GM23338 (cell line): ENCODE measurements around the gene MRO. TPM values are rescaled to one million over a fixed set of nuclear protein-coding genes. Genes with fewer than 3 reads are reported as not detected.
"Not testable (repeated sequence)": the region's sequence is repeated elsewhere in the genome, so short reads cannot be mapped to it uniquely, and the experiment has no call there.

ENCODE experiments used
- ATAC-seq: fragments of 200-7000 bp; cut with Tn5 transposase; 3 replicates; pipeline ENCODE4 v1.9.1; 2020
- DNase-seq: peaks from one replicate; pipeline ENCODE4 v3.0.0-alpha.2; 2015; ENCODE audit warnings: low spot score
- H2AFZ ChIP-seq: fragments of 200-600 bp; sonication (generic); 2 replicates; pipeline ENCODE4 v1.8.0; 2016; ENCODE audit warnings: antibody characterized with exemption, mild to moderate bottlenecking, moderate library complexity
- H3F3A ChIP-seq: fragments of 200-600 bp; sonication (generic); replicated peaks from 2 replicates; pipeline ENCODE4 v1.8.0; 2017; ENCODE audit warnings: antibody characterized with exemption, mixed run types, low read depth
- H3K27ac ChIP-seq: fragments of 200-600 bp; sonication (generic); 2 replicates; pipeline ENCODE4 v1.6.1; 2016; ENCODE audit warnings: low read depth
- H3K27me3 ChIP-seq: fragments of 200-600 bp; sonication (generic); 2 replicates; pipeline ENCODE4 v1.8.0; 2016; ENCODE audit warnings: mild to moderate bottlenecking, mixed run types, moderate library complexity; ENCODE audit not compliant: insufficient read depth
- H3K36me3 ChIP-seq: fragments of 200-600 bp; sonication (generic); 2 replicates; pipeline ENCODE4 v1.8.0; 2016; ENCODE audit warnings: mild to moderate bottlenecking; ENCODE audit not compliant: insufficient read depth
- H3K4me1 ChIP-seq: fragments of 200-600 bp; sonication (generic); 2 replicates; pipeline ENCODE4 v1.8.0; 2016; ENCODE audit warnings: mild to moderate bottlenecking, moderate library complexity; ENCODE audit not compliant: insufficient read depth
- H3K4me2 ChIP-seq: fragments of 200-600 bp; sonication (generic); 2 replicates; pipeline ENCODE4 v1.7.1; 2017; ENCODE audit warnings: mixed run types
- H3K4me3 ChIP-seq: fragments of 200-600 bp; sonication (generic); 2 replicates; pipeline ENCODE4 v1.6.1; 2016; ENCODE audit warnings: mixed run types
- H3K79me2 ChIP-seq: fragments of 200-600 bp; sonication (generic); replicated peaks from 2 replicates; pipeline ENCODE4 v1.8.0; 2017; ENCODE audit warnings: mild to moderate bottlenecking; ENCODE audit not compliant: insufficient read depth
- H3K9me2 ChIP-seq: fragments of 200-600 bp; sonication (generic); 2 replicates; pipeline ENCODE4 v1.8.0; 2017; ENCODE audit not compliant: insufficient read depth
- H4K20me1 ChIP-seq: fragments of 200-600 bp; sonication (generic); replicated peaks from 2 replicates; pipeline ENCODE4 v1.8.0; 2017; ENCODE audit warnings: mild to moderate bottlenecking; ENCODE audit not compliant: insufficient read depth
- H3K27ac Mint-ChIP-seq: 2 replicates; pipeline ENCODE4 v1.8.0; 2020; ENCODE audit warnings: inconsistent platforms, mild to moderate bottlenecking, moderate library complexity, mixed read lengths
- H3K27me3 Mint-ChIP-seq: 3 replicates; pipeline ENCODE4 v1.8.0; 2022; ENCODE audit warnings: low read depth, mild to moderate bottlenecking, moderate library complexity, mixed read lengths, inconsistent platforms; ENCODE audit not compliant: insufficient read depth, poor library complexity
- H3K36me3 Mint-ChIP-seq: 3 replicates; pipeline ENCODE4 v1.8.0; 2021; ENCODE audit warnings: low read depth, mild to moderate bottlenecking, inconsistent platforms, moderate library complexity, mixed read lengths
- H3K4me1 Mint-ChIP-seq: 3 replicates; pipeline ENCODE4 v1.8.0; 2020; ENCODE audit warnings: mild to moderate bottlenecking, inconsistent platforms, mixed read lengths
- H3K4me3 Mint-ChIP-seq: 3 replicates; pipeline ENCODE4 v1.8.0; 2021; ENCODE audit warnings: moderate library complexity, mild to moderate bottlenecking, inconsistent platforms, mixed read lengths
- H3K9me3 Mint-ChIP-seq: 3 replicates; pipeline ENCODE4 v1.8.0; 2020; ENCODE audit warnings: moderate library complexity, mild to moderate bottlenecking, inconsistent platforms, mixed read lengths
- EZH2 ChIP-seq: fragments of 200-600 bp; sonication (generic); IDR thresholded peaks from one replicate; pipeline ENCODE4 v1.8.0; 2017; ENCODE audit warnings: antibody characterized with exemption, mild to moderate bottlenecking, low read depth; ENCODE audit not compliant: unreplicated experiment
- EZH2phosphoT487 ChIP-seq: fragments of 200-600 bp; sonication (generic); IDR thresholded peaks from one replicate; pipeline ENCODE4 v1.8.1; 2018; ENCODE audit warnings: antibody characterized with exemption; ENCODE audit not compliant: unreplicated experiment
- JUNB ChIP-seq: IDR thresholded peaks from one replicate; pipeline ENCODE4 v1.6.1; 2016; ENCODE audit warnings: antibody characterized with exemption; ENCODE audit not compliant: unreplicated experiment
- NANOG ChIP-seq: IDR thresholded peaks from 2 replicates; pipeline ENCODE4 v1.6.1; 2016; ENCODE audit warnings: antibody characterized with exemption, borderline replicate concordance
- REST ChIP-seq: IDR thresholded peaks from one replicate; pipeline ENCODE4 v1.6.1; 2018; ENCODE audit warnings: antibody characterized with exemption; ENCODE audit not compliant: unreplicated experiment
- STAT1 ChIP-seq: IDR thresholded peaks from one replicate; pipeline ENCODE4 v1.6.1; 2016; ENCODE audit warnings: antibody characterized with exemption; ENCODE audit not compliant: unreplicated experiment
- ZNF331 ChIP-seq: fragments of 250-450 bp; sonication (Bioruptor Pico); IDR thresholded peaks from 2 replicates; pipeline ENCODE4 v1.5.0; 2020; ENCODE audit warnings: low read depth, mild to moderate bottlenecking, moderate library complexity
- polyA plus RNA-seq: library from polyadenylated mRNA; unstranded; fragments of >200 nt; fragmentation: Nextera tagmentation; extraction: Ambion mirVana; gene quantifications from 2 replicates; pipeline ENCODE4 v1.2.1, GENCODE V29; 2016
- total RNA-seq: library from RNA; depleted of rRNA; stranded (reverse); fragments of >200 nt; shearing (Covaris generic); gene quantifications from 2 replicates; pipeline ENCODE4 v1.2.3, GENCODE V29; 2014
- TF ChIP-seq, protein P1 (sequence below): IDR thresholded peaks from 2 replicates; pipeline ENCODE4 v1.6.1; 2016; ENCODE audit warnings: antibody characterized with exemption

The MRO gene
- total and polyA plus RNA-seq, 2 experiments from 2014 or later = 0.78 to 0.80 TPM

DNA sequence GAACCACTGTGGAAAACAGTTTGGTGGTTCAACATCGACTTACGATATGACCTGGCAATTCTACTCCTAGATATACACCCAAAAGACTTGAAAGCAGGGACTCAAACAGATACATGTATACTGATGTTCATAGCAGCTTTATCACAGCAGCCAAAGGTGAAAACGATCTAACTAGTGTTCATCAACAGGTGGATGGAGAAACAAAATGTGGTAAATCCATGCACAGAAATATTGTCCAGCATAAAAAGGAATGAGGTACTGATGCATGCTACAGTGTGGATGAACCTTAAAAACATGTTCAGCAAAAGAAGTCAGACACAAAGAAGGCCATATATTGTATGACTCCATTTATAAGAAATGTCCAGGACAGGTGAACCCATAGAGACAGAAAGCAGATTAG is 36.3 kb downstream of the MRO start (continued):
- TF ChIP-seq REST = no peak

- not testable (repeated sequence) for H3K27me3 Mint-ChIP-seq, H4K20me1 ChIP-seq, H3K4me3 ChIP-seq, H3K4me1 Mint-ChIP-seq, ATAC-seq, H3K27ac Mint-ChIP-seq, H3K4me1 ChIP-seq, H3K9me2 ChIP-seq, H3K79me2 ChIP-seq, H3K27me3 ChIP-seq, H3K9me3 Mint-ChIP-seq, H3K36me3 Mint-ChIP-seq, DNase-seq, H3K4me3 Mint-ChIP-seq, H3K36me3 ChIP-seq, H3F3A ChIP-seq, H3K4me2 ChIP-seq, H3K27ac ChIP-seq
- 0 out of 2 replicates have a peak overlapping the region, but pooled peaks have one; percentile 69 for H2AFZ ChIP-seq
These were observed 40.8 kb downstream of the MRO start for GRCh38 chr18:50779021-50779420.

- no peaks in the 10 kb centered on the region for H3K9me3 Mint-ChIP-seq
- Histone ChIP-seq H3K9me2 (peaks cover 10% of the 10 kb centered on the region; the same call in 1 of the 2 replicates), H4K20me1 (no peaks in the 10 kb centered on the region), H3K36me3 (no peaks in the 10 kb centered on the region), H3K4me2 (no peak overlapping the region), H3K27ac (no peak overlapping the region), H3K4me3 (no peak overlapping the region), H2AFZ (peak overlapping the region; percentile 53), H3K79me2 (no peaks in the 10 kb centered on the region), H3K4me1 (no peaks in the 10 kb centered on the region; the same call in 1 of the 2 replicates), H3F3A (no peaks in the 10 kb centered on the region), H3K27me3 (no peaks in the 10 kb centered on the region)
- no peak overlapping the region for H3K4me3 Mint-ChIP-seq
- TF ChIP-seq NANOG (no peak), EZH2 (no peak), ZNF331 (CRISPR knock-in tag) (no peak), STAT1 (no peak), JUNB (no peak), EZH2phosphoT487 (no peak)
- TF ChIP-seq, protein P1, sequence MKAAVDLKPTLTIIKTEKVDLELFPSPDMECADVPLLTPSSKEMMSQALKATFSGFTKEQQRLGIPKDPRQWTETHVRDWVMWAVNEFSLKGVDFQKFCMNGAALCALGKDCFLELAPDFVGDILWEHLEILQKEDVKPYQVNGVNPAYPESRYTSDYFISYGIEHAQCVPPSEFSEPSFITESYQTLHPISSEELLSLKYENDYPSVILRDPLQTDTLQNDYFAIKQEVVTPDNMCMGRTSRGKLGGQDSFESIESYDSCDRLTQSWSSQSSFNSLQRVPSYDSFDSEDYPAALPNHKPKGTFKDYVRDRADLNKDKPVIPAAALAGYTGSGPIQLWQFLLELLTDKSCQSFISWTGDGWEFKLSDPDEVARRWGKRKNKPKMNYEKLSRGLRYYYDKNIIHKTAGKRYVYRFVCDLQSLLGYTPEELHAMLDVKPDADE = no peak
- H3K36me3 Mint-ChIP-seq = no peaks in the 10 kb centered on the region
- no peaks in the 10 kb centered on the region for H3K27me3 Mint-ChIP-seq
- peak; percentile 70 for ATAC-seq
- DNase-seq = no peak
- H3K4me1 Mint-ChIP-seq = peaks cover 8% of the 10 kb centered on the region
- no peak overlapping the region for H3K27ac Mint-ChIP-seq
These were observed 43.4 kb downstream of the MRO start for GRCh38 chr18:50776383-50776782.
